GM19452 (cell line): ENCODE data around the gene RANBP1.

Source experiments
- ATAC-seq: cut with Tn5 transposase; IDR thresholded peaks from one replicate; pipeline ENCODE4 v1.9.1; 2021; ENCODE audit not compliant: unreplicated experiment

Gene RANBP1

GRCh38 chr22:20135806-20136602 is 20.1 kb downstream of the RANBP1 start:
- ATAC-seq = no peak

- no peak for ATAC-seq
Observed at GRCh38 chr22:20136603-20136873, 20.6 kb downstream of the RANBP1 start.

DNA sequence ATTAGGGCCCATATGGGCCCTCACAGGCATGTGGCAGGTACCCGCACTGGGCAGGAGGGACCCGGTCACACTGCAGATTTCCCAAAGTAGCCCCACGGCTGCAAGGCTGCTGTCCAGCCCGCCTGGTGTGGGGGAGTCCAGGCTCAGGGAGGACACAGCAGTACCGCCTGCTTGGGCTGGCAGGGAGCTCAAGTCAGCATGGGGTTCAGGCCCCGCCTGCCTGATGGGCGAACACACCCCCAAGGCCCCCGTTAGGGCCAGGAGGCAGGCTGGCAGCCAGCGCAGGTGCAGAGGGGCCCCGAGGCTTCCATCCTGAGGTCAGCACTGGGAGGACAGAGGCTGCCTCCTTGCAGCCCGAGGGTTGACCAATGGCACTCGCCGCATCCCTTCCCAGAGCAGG is 21.2 kb downstream of the RANBP1 start:
- ATAC-seq = no peak

GRCh38 chr22:20137671-20138416 is 21.9 kb downstream of the RANBP1 start:
- ATAC-seq = no peak

DNA sequence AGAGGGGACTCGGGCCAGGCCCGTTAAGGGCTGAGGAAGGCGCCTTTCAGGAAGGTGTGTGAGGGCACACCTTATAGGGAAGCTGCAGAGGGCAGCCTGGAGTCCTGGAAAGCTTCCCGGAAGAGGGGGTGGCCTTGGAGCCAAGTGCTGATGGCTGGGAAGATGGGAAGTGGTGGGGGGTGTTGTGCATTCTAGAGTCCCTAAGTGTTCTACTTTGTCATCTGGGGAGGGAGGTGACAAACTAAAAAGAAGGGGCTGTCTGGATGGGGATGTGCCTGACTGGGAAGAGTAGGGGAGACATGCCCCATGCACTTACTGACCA is 22.5 kb downstream of the RANBP1 start:
- no peak for ATAC-seq

DNA sequence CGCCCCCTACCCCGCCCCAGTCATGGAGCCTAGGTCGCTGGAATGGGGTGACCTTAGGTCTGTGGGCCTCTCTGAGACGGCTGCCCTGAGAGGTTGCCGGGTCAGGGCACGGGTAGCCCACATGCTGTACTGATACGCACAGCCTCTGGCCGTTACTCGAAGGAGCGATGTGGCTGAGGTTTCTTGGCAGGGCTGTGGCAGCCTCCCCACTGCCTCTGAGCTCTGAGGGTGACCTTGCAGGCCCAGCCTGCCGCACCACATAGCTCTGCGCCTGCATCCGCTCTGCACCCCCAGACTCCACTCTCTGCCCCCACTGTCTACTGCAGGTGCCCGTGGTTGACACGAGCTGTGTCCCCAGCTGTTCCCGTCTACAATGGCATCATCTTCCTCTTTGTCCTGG is 23.0 kb downstream of the RANBP1 start:
- ATAC-seq = no peak

DNA sequence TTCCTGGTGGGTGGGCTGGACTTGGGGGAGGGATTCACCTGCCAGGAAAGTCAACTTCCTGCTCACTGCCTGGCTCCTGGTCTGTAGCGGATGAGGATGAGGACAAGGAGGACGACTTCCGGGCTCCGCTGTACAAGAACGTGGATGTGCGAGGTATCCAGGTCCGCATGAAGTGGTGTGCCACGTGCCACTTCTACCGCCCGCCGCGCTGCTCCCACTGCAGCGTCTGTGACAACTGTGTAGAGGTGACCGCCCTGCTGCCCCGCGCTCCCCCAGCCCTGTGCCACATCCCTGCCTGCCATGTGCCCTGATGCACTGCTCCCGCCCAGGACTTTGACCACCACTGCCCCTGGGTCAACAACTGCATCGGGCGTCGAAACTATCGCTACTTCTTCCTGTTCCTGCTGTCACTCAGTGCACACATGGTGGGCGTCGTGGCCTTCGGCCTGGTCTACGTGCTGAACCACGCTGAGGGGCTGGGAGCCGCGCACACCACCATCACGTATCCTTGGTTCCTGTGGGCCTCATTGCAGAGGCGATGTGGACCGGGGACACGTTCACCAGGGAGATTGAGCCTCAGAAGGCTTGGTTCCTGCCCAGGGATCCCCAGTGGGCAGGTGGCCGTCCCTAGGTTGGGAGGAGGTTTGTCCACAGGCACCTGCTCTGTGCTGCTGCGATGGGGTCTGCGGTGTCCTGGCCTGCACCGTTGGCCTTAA is 23.6 kb downstream of the RANBP1 start:
- no peak for ATAC-seq

DNA sequence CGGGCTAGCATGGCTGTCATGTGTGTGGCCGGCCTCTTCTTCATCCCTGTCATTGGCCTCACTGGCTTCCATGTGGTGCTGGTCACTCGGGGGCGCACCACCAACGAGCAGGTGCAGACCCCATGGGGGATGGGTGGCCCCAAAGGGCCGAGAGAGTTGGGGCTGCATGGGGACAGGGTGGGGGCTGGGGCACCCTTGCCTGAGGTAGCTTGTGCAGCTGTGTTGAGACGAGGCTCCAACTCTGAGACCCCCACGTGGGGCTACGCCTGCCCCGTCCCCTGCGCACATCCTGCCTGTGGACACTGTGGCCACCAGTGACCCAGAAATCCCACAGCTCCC is 24.2 kb downstream of the RANBP1 start:
- no peak for ATAC-seq

DNA sequence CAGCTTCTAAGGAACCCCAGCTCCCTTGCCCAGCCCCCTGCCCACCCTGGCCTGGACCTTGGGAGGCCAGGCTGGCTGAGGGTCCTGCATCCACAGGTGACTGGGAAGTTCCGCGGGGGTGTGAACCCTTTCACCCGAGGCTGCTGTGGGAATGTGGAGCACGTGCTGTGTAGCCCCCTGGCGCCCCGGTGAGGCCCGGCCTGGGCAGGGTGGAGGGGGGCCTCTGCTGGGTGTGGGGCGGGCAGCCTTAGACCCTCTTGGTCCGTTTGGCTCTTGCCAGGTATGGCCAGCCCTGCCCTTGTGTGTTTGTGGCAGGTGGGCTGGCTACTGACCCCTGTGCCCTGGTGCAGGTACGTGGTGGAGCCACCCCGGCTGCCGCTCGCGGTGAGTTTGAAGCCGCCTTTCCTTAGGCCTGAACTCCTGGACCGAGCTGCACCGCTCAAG is 24.6 kb downstream of the RANBP1 start:
- ATAC-seq = no peak

GRCh38 chr22:20141186-20142077 is 25.5 kb downstream of the RANBP1 start:
- ATAC-seq = no peak

DNA sequence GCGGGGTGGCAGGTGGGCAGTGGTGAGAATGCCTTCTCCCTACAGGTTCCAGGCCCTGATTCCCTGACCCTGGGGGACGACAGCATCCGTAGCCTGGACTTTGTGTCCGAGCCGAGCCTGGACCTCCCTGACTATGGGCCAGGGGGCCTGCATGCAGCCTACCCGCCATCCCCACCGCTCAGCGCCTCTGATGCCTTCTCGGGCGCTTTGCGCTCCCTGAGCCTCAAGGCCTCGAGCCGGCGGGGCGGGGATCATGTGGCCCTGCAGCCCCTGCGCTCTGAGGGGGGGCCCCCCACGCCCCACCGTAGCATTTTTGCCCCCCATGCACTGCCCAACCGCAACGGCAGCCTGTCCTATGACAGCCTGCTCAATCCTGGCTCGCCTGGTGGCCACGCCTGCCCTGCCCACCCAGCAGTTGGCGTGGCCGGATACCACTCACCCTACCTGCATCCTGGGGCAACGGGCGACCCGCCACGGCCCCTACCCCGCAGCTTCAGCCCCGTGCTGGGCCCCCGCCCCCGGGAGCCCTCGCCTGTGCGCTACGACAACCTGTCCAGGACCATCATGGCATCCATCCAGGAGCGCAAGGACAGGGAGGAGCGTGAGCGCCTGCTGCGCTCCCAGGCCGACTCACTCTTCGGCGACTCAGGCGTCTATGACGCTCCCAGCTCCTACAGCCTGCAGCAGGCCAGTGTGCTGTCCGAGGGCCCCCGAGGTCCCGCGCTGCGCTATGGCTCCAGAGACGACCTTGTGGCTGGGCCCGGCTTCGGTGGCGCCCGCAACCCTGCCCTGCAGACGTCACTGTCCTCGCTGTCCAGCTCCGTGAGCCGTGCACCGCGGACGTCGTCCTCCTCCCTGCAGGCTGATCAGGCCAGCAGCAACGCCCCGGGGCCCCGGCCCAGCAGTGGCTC is 27.1 kb downstream of the RANBP1 start:
- no peak for ATAC-seq

GRCh38 chr22:20143883-20144665 is 28.2 kb downstream of the RANBP1 start:
- no peak for ATAC-seq

- ATAC-seq = no peak
Observed at GRCh38 chr22:20145206-20145831, 29.4 kb downstream of the RANBP1 start.

DNA sequence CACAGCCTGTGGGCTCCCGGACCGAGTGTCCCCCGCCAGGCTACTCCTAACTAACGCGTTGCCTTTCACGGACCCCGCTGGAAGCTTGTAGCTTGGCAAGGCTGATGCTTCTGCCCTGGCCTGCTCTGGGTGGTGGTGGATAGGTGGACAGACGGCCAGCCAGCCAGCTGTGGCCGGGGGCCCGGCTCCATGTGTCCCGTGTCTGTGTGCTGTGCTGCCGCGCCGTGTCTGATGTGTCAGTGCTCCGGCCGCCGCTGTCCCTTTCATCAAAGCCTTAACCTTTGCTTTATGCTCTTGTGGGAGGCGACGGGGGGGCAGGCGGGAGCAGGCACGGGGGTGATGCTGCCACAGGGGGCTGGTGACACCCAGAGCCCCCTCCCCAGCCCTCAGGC is 29.9 kb downstream of the RANBP1 start:
- no peak for ATAC-seq

DNA sequence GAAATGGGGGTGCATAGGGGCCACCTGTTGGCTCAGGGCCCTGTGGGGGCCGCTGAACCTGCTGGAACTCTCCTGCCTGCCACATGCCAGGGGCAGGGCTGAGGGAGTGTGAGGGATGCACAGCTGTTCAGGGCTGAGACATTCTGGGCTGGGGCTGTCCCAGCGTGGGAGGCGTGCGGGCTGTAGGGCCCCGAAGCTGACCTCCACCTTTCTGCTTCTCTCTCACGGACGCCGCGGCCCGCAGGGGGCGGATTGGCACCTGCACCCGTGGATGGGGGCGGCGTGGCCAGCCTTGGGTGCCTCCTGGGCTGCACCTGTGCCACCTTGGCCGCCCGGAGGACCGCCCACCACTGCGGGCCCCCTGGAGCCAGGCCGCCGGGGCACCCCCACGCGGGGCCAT is 30.9 kb downstream of the RANBP1 start:
- ATAC-seq = no peak

GRCh38 chr22:20147237-20147988 is 31.5 kb downstream of the RANBP1 start:
- ATAC-seq = no peak

DNA sequence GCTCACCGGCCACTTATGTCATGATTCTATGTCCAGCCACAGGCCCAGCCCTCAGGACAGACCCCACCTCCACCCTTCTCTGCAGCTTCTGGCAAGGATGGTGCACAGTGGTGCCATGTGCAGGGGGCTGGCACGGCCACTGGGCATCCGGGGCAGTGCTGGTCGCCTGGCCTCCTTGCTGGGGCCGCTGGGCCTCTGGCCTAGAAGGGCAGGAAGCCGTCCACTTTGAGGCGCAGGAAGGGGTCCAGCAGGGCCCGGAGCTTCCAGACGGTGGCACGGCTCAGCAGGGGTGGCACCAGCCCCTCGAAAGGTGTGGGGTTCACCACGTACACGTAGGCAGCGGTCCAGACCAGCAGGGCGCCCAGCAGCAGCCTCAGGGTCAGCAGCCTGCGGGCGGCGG is 32.5 kb downstream of the RANBP1 start:
- no peak for ATAC-seq
